Lower lobe of right lung (tissue), 2 donors: ENCODE data around the gene POMT1. TPM values are rescaled to one million over a fixed set of nuclear protein-coding genes. Genes with fewer than 3 reads are reported as not detected.
"Not testable (repeated sequence)": the region's sequence is repeated elsewhere in the genome, so short reads cannot be mapped to it uniquely, and the experiment has no call there.

Experiments used
- ATAC-seq, 2 donors: fragments of 200-7000 bp; cut with Tn5 transposase; one replicate each; pipeline ENCODE4 v1.9.1; 2020 to 2022; ENCODE audit warnings: mild to moderate bottlenecking in 2 of 2, moderate library complexity in 2 of 2
- DNase-seq: peaks from one replicate; pipeline ENCODE4 v3.0.0-alpha.2; 2020
- H3K27ac ChIP-seq: fragments of 200-600 bp; one replicate; pipeline ENCODE4 v1.8.0; 2022
- H3K27me3 ChIP-seq: fragments of 200-600 bp; one replicate; pipeline ENCODE4 v1.8.0; 2022; ENCODE audit warnings: low read depth
- H3K36me3 ChIP-seq: fragments of 200-600 bp; one replicate; pipeline ENCODE4 v1.8.0; 2022; ENCODE audit warnings: mild to moderate bottlenecking
- H3K4me1 ChIP-seq: fragments of 200-600 bp; one replicate; pipeline ENCODE4 v1.8.0; 2022
- H3K4me3 ChIP-seq: fragments of 200-600 bp; one replicate; pipeline ENCODE4 v1.8.0; 2022; ENCODE audit warnings: mild to moderate bottlenecking
- H3K9me3 ChIP-seq: fragments of 200-600 bp; one replicate; pipeline ENCODE4 v1.8.0; 2022
- CTCF ChIP-seq: fragments of 200-600 bp; IDR thresholded peaks from one replicate; pipeline ENCODE4 v1.8.0; 2022; ENCODE audit warnings: antibody characterized with exemption, mild to moderate bottlenecking
- intact Hi-C: fragments of 100-400 bp; cut with DNase I; formaldehyde crosslinking; loops from one replicate; pipeline ENCODE4 v1.11.0; 2022
- long read RNA-seq: library from polyadenylated mRNA; unstranded; transcript quantifications from one replicate; pipeline ENCODE4 v2.0.0, GENCODE V29; 2021
- total RNA-seq: library from RNA; stranded (reverse); fragmentation: NEBNext Ultra II Directional; extraction: Animal tissue kit (Norgen Biotek cat#: 25700); gene quantifications from one replicate; pipeline ENCODE4 v1.2.1, GENCODE V29; 2021
- donor health status: DM: no; HTN: yes; CAD: no; lungs with severe emphysema.

The POMT1 gene
- 25.9 TPM for total RNA-seq
- long read RNA-seq, transcript POMT1-204 (20 exons, 3,038 nt) = major isoform, 10 of 41 reads
- long read RNA-seq, partial matches to known transcripts = 25 of 41 reads
- long read RNA-seq, other reads (novel, unspliced or antisense) = 5 of 41 reads

DNA sequence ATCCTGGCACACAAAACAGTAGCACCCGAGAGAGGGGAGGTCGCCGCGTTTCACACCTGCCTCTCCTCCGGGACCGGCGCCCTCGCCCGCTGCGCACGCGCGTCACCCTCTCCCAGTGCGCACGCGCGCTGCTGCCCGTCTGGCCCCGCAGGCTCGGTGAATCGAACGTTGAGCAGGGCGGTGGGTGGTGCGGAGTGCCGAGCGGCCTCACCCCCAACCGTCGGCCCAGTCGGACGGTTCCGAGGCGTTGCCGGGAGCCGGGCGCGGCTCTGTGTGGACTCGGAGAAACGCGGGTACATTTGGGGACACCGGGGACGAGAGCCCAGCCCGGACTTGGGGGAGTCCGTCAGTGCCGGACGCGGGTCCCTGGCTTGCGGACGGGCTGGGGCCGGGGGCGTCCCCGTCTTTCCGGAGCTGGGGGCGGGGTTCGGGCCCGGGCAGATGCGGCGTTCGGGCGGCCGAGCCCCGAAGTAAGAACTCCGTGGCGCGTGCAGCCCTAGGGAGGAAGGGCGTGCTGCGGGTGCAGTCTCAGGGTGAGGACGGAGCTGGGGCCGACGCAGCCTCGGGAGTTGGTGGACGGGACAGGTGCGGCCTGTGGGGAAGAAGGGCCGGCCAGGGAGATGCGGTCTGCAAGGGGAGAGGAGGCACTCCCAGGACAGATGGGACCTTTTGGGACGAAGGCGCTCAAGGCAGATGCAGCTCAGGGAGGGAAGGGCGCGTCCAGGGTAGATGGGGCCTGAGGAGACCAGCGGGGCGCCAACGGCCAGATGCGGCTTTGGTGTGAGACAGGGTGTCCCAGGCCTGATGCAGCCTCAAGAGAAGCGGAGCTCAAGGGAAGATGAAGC is at the start of gene POMT1:
Gene POMT1 (plus strand): TSS at position 138 of the 845 bp plus-strand sequence. CDS start 1,301 bp downstream, outside the sequence.
- TF ChIP-seq CTCF = no peak
- intact Hi-C loops = no loop called here
- peaks cover 28% of the 10 kb centered on the region for H3K4me1 ChIP-seq
- H3K9me3 ChIP-seq = no peaks in the 10 kb centered on the region
- ATAC-seq (peak; percentile 97 to 98), DNase-seq (peak; percentile 90)
- H3K4me3 ChIP-seq = peak within 1 kb of the TSS; percentile 97
- H3K27me3 ChIP-seq = no peaks in the 10 kb centered on the region
- peak within 1 kb of the TSS; percentile 77 for H3K27ac ChIP-seq
- peaks cover 36% of the 10 kb centered on the region for H3K36me3 ChIP-seq

DNA sequence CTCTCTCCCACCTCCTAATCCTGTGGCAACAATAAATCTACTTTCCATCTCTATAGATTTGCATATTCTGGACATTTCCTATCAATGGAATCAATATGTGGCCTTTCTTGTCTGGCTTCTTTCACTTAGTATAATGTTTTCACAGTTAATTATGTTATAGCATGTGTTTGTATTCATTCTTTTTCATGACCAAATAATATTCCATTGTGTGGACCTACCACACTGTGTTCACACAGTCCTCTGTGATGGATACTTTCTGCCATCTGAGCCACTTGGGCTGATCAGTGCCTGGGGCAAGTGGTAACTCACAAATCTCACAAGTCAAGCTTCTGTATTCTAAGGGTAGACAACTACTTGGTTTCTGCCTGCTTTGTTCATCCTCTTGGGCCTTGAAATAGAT is 48.7 kb upstream of the POMT1 start:
- H3K27me3 ChIP-seq = no peaks in the 10 kb centered on the region
- TF ChIP-seq CTCF = no peak
- peaks cover 97% of the 10 kb centered on the region for H3K36me3 ChIP-seq
- H3K4me1 ChIP-seq = no peaks in the 10 kb centered on the region
- no peak overlapping the region for H3K27ac ChIP-seq
- intact Hi-C loops = no loop called here
- DNase-seq (no peak), ATAC-seq (no peak)
- no peak overlapping the region for H3K4me3 ChIP-seq
- no peaks in the 10 kb centered on the region for H3K9me3 ChIP-seq

- H3K36me3 ChIP-seq = peaks cover 97% of the 10 kb centered on the region
- not testable (repeated sequence) for ATAC-seq
Measured at GRCh38 chr9:131455655-131456054, 47.1 kb upstream of the POMT1 start.

GRCh38 chr9:131457746-131458145 is 45.0 kb upstream of the POMT1 start:
- Histone ChIP-seq H3K4me1 (no peaks in the 10 kb centered on the region), H3K27ac (no peak overlapping the region), H3K27me3 (no peaks in the 10 kb centered on the region), H3K36me3 (peaks cover 100% of the 10 kb centered on the region), H3K9me3 (no peaks in the 10 kb centered on the region), H3K4me3 (no peak overlapping the region)
- DNase-seq = no peak
- intact Hi-C loops = no loop called here
- no peak for ATAC-seq
- no peak for TF ChIP-seq CTCF

More at GRCh38 chr9:131455655-131456054, 47.1 kb upstream of the POMT1 start:
- H3K9me3 ChIP-seq, H3K27me3 ChIP-seq, DNase-seq, intact Hi-C loops, H3K4me1 ChIP-seq, H3K4me3 ChIP-seq, H3K27ac ChIP-seq: not testable (repeated sequence)

DNA sequence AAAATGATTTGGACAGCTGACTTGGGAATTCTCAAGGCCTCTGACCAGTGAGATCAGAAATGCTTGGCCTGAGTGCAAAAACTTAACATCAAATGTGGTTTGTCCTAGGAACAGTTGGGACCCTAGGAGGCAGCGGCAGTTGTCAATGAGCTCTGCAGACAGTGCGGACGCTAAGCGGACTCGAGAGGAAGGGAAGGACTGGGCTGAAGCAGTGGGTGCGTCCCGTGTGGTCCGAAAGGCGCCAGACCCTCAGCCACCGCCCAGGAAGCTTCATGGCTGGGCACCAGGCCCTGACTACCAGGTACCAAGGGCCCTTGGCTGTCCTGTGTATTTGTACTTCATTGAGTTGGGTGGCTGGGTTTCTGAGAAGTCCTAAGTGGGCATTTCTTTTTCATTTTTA is 43.7 kb upstream of the POMT1 start:
- intact Hi-C loops = no loop called here

More for the DNA sequence above, 43.7 kb upstream of the POMT1 start:
- H3K36me3 ChIP-seq = peaks cover 100% of the 10 kb centered on the region
- no peak for TF ChIP-seq CTCF
- no peak overlapping the region for H3K4me3 ChIP-seq
- H3K4me1 ChIP-seq = no peaks in the 10 kb centered on the region
- DNase-seq (no peak), ATAC-seq (no peak)
- no peaks in the 10 kb centered on the region for H3K9me3 ChIP-seq
- H3K27me3 ChIP-seq = no peaks in the 10 kb centered on the region
- H3K27ac ChIP-seq = no peak overlapping the region
